PC-9 (cell line): Measurements from ENCODE around the gene WFIKKN1. TPM values are rescaled to one million over a fixed set of nuclear protein-coding genes. Genes with fewer than 3 reads are reported as not detected.

Experiments
- BruUV-seq: library from RNA; stranded (reverse); fragments of 400-500 nt; replicated peaks from 2 replicates; lab custom pipeline; 2021; lab: Mats Ljungman, UMichigan
- CTCF ChIA-PET: fragments of 300-600 bp; sonication (Branson Sonifier 250); formaldehyde crosslinking; loops from one replicate; lab custom pipeline; 2022; ENCODE audit warnings: antibody characterized with exemption; lab: Charles Lee
- POLR2A ChIA-PET: fragments of 300-600 bp; sonication (Branson Sonifier 250); formaldehyde crosslinking; loops from one replicate; lab custom pipeline; 2022; ENCODE audit warnings: antibody characterized with exemption; ENCODE audit not compliant: unreplicated experiment; lab: Charles Lee
- DNase-seq, 2 experiments: peaks; one replicate each; pipeline versions ENCODE4 v3.0.0 to v3.0.0-alpha.2; 2015 to 2022; ENCODE audit warnings: mixed read lengths in 1 of 2
- H2AFZ ChIP-seq: fragments of 200-600 bp; sonication (generic); 2 replicates; pipeline ENCODE4 v1.8.1; 2017; ENCODE audit warnings: antibody characterized with exemption
- H3F3A ChIP-seq: fragments of 200-600 bp; sonication (generic); 2 replicates; pipeline ENCODE4 v1.8.1; 2017; ENCODE audit warnings: antibody characterized with exemption, mild to moderate bottlenecking, low read depth; ENCODE audit not compliant: insufficient read depth
- H3K27ac ChIP-seq: fragments of 200-600 bp; sonication (generic); 2 replicates; pipeline ENCODE4 v1.6.1; 2016; ENCODE audit warnings: mixed run types
- H3K27me3 ChIP-seq: fragments of 200-600 bp; sonication (generic); 2 replicates; pipeline ENCODE4 v1.6.1; 2016; ENCODE audit warnings: low read depth, mixed run types; ENCODE audit not compliant: insufficient read depth
- H3K36me3 ChIP-seq: fragments of 200-600 bp; sonication (generic); 2 replicates; pipeline ENCODE4 v1.6.1; 2016; ENCODE audit warnings: low read depth, mixed run types
- H3K4me1 ChIP-seq: fragments of 200-600 bp; sonication (generic); replicated peaks from 2 replicates; pipeline ENCODE4 v1.6.1; 2016; ENCODE audit warnings: mixed run types; ENCODE audit not compliant: insufficient read depth
- H3K4me2 ChIP-seq: fragments of 200-600 bp; sonication (generic); 2 replicates; pipeline ENCODE4 v1.6.1; 2017; ENCODE audit warnings: mixed run types
- H3K4me3 ChIP-seq: fragments of 200-600 bp; sonication (generic); 2 replicates; pipeline ENCODE4 v1.6.1; 2016; ENCODE audit warnings: mixed run types
- H3K79me2 ChIP-seq: fragments of 200-600 bp; sonication (generic); 2 replicates; pipeline ENCODE4 v1.6.1; 2017; ENCODE audit warnings: low read depth, mixed run types
- H3K9me2 ChIP-seq: fragments of 200-600 bp; sonication (generic); 2 replicates; pipeline ENCODE4 v1.8.1; 2017; ENCODE audit warnings: mild to moderate bottlenecking; ENCODE audit not compliant: insufficient read depth
- H3K9me3 ChIP-seq: fragments of 200-600 bp; sonication (generic); 2 replicates; pipeline ENCODE4 v1.8.1; 2016; ENCODE audit warnings: low read depth; ENCODE audit not compliant: insufficient read depth
- H4K20me1 ChIP-seq: fragments of 200-600 bp; sonication (generic); 2 replicates; pipeline ENCODE4 v1.8.1; 2017; ENCODE audit not compliant: insufficient read depth
- EZH2 ChIP-seq: fragments of 200-600 bp; sonication (generic); IDR thresholded peaks from 2 replicates; pipeline ENCODE4 v1.8.0; 2017; ENCODE audit warnings: antibody characterized with exemption, low read depth
- intact Hi-C: fragments of 100-400 bp; cut with micrococcal nuclease; formaldehyde crosslinking; loops from one replicate; pipeline ENCODE4 v1.10.0; 2022; ENCODE audit not compliant: unreplicated experiment
- total RNA-seq: library from RNA; stranded (reverse); gene quantifications from 2 replicates; pipeline ENCODE4 v1.2.3, GENCODE V29; 2021
- TF ChIP-seq, protein P1 (sequence below): fragments of 200-600 bp; sonication (generic); conservative IDR thresholded peaks from 2 replicates; pipeline ENCODE4 v1.6.1; 2017; ENCODE audit warnings: mixed run types, antibody characterized with exemption, mild to moderate bottlenecking, moderate library complexity

Gene WFIKKN1
- total RNA-seq, 1 experiment from 2014 or later = 6.9 TPM

DNA sequence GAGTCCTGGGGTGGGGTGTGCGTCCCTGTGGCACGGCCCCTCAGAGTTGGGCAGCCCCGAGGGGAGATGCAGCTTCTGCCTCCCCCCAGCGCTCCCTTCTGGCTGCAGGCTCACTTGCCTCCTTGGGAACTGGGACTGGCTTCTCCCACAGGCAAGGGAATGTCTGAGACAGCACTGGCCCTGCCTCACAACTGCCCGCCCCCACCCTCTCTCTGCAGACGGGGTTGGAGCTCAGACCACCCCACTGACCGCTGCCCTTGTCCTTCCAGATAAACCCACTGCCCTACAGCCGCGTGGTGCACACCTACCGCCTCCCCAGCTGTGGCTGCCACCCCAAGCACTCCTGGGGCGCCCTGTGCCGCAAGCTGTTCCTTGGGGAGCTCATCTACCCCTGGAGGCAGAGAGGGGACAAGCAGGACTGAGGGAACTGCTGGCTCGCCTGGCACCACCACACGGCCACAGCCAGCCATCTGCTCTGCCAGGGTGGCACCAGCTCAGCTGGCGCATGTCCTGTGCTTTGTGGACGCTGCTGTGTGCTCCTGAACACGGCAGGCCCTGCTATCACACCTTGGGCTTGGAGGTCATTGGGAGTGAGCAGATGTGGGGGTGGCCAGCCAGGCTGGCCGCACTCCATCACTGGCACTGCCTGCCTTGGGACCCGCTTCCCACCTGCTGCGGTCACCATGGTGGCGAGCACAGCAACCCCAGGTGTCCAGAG, 48.0 kb upstream of the WFIKKN1 start:
- Histone ChIP-seq H3K4me1 (peaks cover 3% of the 10 kb centered on the region), H3K27ac (no peak overlapping the region), H3K27me3 (no peaks in the 10 kb centered on the region), H3K9me3 (no peaks in the 10 kb centered on the region), H3K4me2 (no peak overlapping the region), H2AFZ (no peak overlapping the region), H3K9me2 (no peaks in the 10 kb centered on the region), H3K4me3 (no peak overlapping the region), H3K79me2 (peaks cover 10% of the 10 kb centered on the region), H3K36me3 (no peaks in the 10 kb centered on the region), H3F3A (peaks cover 6% of the 10 kb centered on the region; the same call in 1 of the 2 replicates), H4K20me1 (no peaks in the 10 kb centered on the region; the same call in none of the 2 replicates)
- intact Hi-C loops = no loop called here
- no TSS peak for BruUV-seq
- CTCF ChIA-PET = no interaction called here
- POLR2A ChIA-PET = no interaction called here
- DNase-seq = no peak
- TF ChIP-seq, protein P1, sequence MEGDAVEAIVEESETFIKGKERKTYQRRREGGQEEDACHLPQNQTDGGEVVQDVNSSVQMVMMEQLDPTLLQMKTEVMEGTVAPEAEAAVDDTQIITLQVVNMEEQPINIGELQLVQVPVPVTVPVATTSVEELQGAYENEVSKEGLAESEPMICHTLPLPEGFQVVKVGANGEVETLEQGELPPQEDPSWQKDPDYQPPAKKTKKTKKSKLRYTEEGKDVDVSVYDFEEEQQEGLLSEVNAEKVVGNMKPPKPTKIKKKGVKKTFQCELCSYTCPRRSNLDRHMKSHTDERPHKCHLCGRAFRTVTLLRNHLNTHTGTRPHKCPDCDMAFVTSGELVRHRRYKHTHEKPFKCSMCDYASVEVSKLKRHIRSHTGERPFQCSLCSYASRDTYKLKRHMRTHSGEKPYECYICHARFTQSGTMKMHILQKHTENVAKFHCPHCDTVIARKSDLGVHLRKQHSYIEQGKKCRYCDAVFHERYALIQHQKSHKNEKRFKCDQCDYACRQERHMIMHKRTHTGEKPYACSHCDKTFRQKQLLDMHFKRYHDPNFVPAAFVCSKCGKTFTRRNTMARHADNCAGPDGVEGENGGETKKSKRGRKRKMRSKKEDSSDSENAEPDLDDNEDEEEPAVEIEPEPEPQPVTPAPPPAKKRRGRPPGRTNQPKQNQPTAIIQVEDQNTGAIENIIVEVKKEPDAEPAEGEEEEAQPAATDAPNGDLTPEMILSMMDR = 0 out of 2 replicates have a peak, but pooled peaks have one; percentile 19
- TF ChIP-seq EZH2 = no peak

DNA sequence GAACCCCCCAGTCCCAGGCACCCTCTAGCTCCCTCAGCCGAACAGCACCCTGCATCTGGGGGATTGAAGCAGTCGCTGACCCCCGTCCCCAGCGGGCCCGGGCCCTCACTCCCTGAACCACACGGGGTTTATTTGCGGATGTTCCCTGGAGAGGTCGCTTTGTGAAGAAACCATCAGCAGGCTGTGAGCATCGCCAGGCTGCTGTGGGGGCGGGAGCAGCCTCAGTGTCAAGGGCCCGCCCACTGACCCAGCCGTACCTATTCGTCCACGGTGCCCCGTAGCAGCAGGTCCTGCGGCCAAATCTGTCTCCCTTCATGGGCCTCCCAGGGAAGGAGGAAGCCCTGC, 47.3 kb upstream of the WFIKKN1 start:
- intact Hi-C loops = no loop called here
- no peaks in the 10 kb centered on the region; the same call in none of the 2 replicates for H4K20me1 ChIP-seq
- no peak overlapping the region for H3K4me3 ChIP-seq
- no peaks in the 10 kb centered on the region for H3K9me3 ChIP-seq
- H3K27me3 ChIP-seq = no peaks in the 10 kb centered on the region
- H3F3A ChIP-seq = peaks cover 7% of the 10 kb centered on the region; the same call in 1 of the 2 replicates
- no peak for DNase-seq
- ChIA-PET POLR2A (no interaction called here), CTCF (no interaction called here)
- no peaks in the 10 kb centered on the region for H3K9me2 ChIP-seq
- BruUV-seq = no TSS peak
- H3K27ac ChIP-seq = no peak overlapping the region
- H3K4me2 ChIP-seq = no peak overlapping the region
- no peaks in the 10 kb centered on the region for H3K36me3 ChIP-seq
- H3K79me2 ChIP-seq = peaks cover 16% of the 10 kb centered on the region
- no peak overlapping the region for H2AFZ ChIP-seq
- peaks cover 6% of the 10 kb centered on the region for H3K4me1 ChIP-seq
- TF ChIP-seq, protein P1 = no peak
- TF ChIP-seq EZH2 = no peak

GRCh38 chr16:583815-584591, 46.8 kb upstream of the WFIKKN1 start:
- no peak overlapping the region for H3K27ac ChIP-seq
- no peak overlapping the region for H2AFZ ChIP-seq
- intact Hi-C loops = no loop called here
- peaks cover 7% of the 10 kb centered on the region; the same call in 1 of the 2 replicates for H3F3A ChIP-seq
- POLR2A ChIA-PET = no interaction called here
- H3K4me2 ChIP-seq = no peak overlapping the region
- no peaks in the 10 kb centered on the region for H3K27me3 ChIP-seq
- H4K20me1 ChIP-seq = no peaks in the 10 kb centered on the region; the same call in none of the 2 replicates
- no peak for DNase-seq
- CTCF ChIA-PET = no interaction called here
- H3K9me3 ChIP-seq = no peaks in the 10 kb centered on the region
- H3K79me2 ChIP-seq = peaks cover 19% of the 10 kb centered on the region
- no peak overlapping the region for H3K4me3 ChIP-seq
- peaks cover 6% of the 10 kb centered on the region for H3K4me1 ChIP-seq
- no peaks in the 10 kb centered on the region for H3K9me2 ChIP-seq
- H3K36me3 ChIP-seq = no peaks in the 10 kb centered on the region
- no peak for TF ChIP-seq EZH2
- TF ChIP-seq, protein P1 = no peak
- BruUV-seq = no TSS peak
